ENCODE measurements around the gene SLC22A25.

SLC22A25 gene

DNA sequence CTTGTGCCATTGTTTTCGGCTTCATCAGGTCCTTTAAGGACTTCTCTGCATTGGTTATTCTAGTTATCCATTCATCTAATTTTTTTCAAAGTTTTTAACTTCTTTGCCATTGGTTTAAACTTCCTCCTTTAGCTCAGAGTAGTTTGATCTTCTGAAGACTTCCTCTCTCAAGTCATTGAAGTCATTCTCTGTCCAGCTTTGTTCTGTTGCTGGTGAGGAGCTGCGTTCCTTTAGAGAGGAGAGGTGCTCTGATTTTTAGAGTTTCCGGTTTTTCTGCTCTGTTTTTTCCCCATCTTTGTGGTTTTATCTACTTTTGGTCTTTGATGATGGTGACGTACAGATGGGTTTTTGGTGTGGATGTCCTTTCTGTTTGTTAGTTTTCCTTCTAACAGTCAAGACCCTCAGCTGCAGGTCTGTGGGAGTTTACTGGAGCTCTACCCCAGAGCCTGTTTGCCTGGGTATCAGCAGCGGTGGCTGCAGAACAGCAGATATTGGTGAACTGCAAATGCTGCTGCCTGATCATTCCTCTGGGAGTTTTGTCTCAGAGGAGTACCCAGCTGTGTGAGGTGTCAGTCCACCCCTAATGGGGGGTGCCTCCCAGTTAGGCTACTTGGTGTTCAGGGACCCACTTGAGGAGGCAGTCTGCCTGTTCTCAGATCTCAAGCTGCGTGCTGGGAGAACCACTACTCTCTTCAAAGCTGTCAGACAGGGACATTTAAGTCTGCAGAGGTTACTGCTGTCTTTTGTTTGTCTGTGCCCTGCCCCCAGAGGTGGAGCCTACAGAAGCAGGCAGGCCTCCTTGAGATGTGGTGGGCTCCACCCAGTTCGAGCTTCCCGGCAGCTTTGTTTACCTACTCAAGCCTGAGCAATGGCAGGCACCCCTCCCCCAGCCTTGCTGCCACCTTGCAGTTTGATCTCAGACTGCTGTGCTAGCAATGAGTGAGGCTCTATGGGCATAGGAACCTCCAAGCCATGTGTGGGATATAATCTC lies 7.6 kb downstream of the SLC22A25 start:
- peak; percentile 6 for DNase-seq (ENCODE audit: low read depth)

DNA sequence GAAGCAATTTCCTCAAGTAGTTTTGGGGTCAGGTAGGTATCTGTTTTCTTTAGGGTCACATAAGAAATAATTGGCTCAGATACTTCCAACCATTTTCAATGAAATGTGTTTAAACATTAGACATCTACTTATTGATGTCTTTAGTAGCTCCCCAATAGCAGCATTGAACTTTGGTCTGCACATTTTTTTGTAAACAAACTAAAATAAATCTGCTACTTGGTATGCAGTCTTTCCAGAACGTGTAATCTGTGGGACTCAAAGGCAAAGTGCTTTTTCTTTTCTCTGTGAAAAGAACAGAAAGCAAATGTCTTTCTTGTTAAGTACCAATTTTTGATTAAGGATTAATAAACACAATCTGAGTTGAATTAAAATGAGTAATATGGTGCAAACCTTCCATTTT lies 13.6 kb downstream of the SLC22A25 start:
- DNase-seq (ENCODE audit: low read depth): no peak

DNA sequence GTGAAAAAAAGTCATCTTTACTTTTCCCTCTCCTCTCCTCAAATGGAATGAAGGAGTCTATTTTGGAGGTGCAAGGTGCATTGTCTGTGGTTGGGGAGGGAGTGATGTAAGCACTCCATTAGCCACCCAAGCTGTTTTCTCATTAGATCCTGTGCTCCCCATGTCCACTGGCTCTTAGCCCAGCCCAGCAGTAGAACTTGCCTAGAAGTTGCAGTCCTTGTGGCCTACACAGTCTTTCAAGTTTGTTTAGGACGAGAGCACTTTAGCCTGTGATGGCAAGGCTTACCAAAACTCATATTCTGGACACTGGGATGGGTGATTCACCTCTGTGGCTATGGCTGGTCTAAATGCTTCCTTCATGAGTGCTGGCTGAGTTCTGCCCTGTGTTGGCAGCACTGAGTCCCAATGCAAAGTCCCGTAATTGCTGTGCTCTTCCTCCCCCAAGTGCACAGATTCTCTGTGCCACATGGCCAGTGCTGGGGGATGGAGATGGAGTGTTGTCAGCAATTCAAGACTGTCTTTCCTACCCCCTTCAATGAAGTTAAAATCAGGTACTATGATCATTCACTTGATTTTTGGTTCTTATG lies 15.8 kb downstream of the SLC22A25 start:
- DNase-seq (ENCODE audit: low read depth): no peak

DNA sequence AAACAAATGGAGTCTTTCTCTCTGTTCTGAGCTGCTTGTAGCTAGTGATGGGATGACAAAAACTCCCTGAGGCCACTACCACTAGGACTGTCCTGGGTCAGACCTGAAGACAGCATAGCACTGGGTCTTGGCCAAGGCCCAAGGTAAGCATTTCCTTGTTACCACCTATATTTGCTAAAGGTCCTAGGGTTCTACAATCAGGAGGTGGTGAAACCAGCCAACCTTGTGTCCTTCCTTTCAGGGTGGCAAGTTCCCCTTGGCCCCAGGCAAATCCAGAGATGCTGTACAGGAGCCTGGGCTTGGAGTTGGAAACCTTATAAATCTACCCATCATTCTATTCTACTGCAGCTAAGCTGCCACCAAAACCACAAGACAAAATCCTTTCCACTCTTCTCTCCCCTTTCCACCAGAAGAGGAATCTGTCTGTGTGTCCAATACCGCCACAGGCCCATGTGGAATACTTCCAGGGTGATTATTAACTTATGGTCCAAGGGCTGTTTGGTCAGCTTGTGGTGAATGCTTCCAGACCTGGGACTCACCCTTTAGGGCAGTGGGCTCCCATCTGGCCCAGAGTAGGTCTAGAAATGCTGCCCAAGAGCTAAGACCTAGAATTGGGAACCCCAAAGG lies 16.8 kb downstream of the SLC22A25 start:
- DNase-seq (ENCODE audit: low read depth): no peak

DNA sequence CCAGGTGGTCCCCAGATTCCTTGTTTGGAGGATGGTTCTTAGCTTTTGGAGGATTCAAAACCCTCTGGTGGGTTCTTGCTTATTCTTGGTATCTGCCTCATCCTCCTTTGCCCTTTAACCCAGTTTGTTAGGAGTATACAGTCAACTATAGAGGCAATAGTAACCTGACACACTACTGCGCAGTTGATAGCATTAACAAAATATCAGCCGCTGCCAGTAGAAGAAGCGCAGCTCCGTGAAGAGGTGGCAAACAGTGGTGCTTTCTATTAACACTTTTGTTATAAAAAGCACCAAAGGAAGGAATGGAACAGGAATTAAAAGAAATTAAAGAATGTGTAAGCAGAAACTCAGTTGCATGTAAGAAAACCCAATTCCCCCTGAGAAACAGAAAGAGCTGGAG lies 29.3 kb downstream of the SLC22A25 start:
- DNase-seq (ENCODE audit: low read depth): no peak

DNA sequence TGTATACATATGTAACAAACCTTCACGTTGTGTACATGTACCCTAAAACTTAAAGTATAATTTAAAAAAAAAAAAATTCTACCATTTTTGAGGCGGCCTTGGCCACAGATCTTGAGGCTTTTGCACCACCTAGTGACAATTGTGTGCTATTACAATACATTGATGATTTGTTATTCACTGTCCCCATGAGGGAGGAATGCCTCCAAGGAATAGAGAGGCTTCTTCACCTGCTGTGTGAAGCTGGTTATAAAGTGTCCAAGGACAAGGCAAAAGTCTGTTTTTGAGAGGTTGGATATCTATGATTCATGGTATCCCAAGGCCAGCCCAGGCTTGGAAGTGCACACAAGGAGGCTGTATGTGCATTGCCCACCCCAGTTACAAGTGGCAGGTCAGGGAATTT lies 30.7 kb downstream of the SLC22A25 start:
- DNase-seq (ENCODE audit: low read depth): no peak

DNA sequence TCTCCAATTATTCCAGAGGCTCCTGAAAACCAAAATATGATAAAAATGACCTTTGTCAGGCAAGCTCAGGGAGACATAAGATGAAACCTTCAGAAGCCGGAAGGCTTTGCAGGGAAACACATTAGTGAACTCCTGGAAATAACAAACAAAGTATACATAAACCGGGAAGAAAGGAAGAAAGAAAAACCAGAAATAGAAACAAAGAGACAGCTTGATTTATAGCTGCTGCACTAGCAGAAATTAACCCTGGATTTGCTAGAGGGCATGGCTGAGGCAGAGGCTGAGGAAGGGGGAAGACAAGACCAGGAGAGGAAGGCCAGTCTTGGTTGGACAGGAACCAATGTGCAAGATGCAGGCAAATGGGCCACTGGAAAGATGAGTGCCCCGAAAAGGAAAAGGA lies 33.3 kb downstream of the SLC22A25 start:
- no peak for DNase-seq (ENCODE audit: low read depth)

Measured in activated T-helper 1 cell treated with Interleukin-2 at 50 U/mL for 16 hours (primary cell).